HepG2 (cell line): ENCODE data around the gene USP17L22.
"Not testable (repeated sequence)": the region's sequence is repeated elsewhere in the genome, so short reads cannot be mapped to it uniquely, and the experiment has no call there.

Experiments used
- BRCA1 ChIP-seq: sonication (generic); formaldehyde crosslinking; IDR thresholded peaks from 2 replicates; pipeline ENCODE4 v1.4.0; 2020; ENCODE audit warnings: missing genetic modification reagents
- CREB3 ChIP-seq: sonication (generic); formaldehyde crosslinking; IDR thresholded peaks from 2 replicates; pipeline ENCODE4 v1.5.0; 2020; ENCODE audit warnings: missing genetic modification reagents
- FOSL2 ChIP-seq: sonication (generic); formaldehyde crosslinking; IDR thresholded peaks from 2 replicates; pipeline ENCODE4 v1.4.0; 2020; ENCODE audit warnings: missing genetic modification reagents
- GMEB1 ChIP-seq: sonication (generic); formaldehyde crosslinking; IDR thresholded peaks from 2 replicates; pipeline ENCODE4 v1.5.1; 2020; ENCODE audit warnings: missing genetic modification reagents, mild to moderate bottlenecking, borderline replicate concordance
- KLF11 ChIP-seq: IDR thresholded peaks from 2 replicates; pipeline ENCODE4 v1.6.1; 2016; ENCODE audit warnings: missing compliant biosample characterization
- NFE2L2 ChIP-seq: fragments of 150-350 bp; IDR thresholded peaks from 2 replicates; pipeline ENCODE4 v1.6.1; 2014; ENCODE audit warnings: low read length
- NR2C2 ChIP-seq: sonication (generic); formaldehyde crosslinking; IDR thresholded peaks from 2 replicates; pipeline ENCODE4 v1.4.0; 2020; ENCODE audit warnings: missing genetic modification reagents, mild to moderate bottlenecking, moderate library complexity, borderline replicate concordance
- PHB2 ChIP-seq: fragments of 450-650 bp; IDR thresholded peaks from 2 replicates; pipeline ENCODE4 v1.6.1; 2018; ENCODE audit not compliant: partially characterized antibody
- RAD21 ChIP-seq: fragments of 450-650 bp; formaldehyde crosslinking; IDR thresholded peaks from 2 replicates; pipeline ENCODE4 v1.5.0; 2020; ENCODE audit warnings: mild to moderate bottlenecking
- SIN3A ChIP-seq: IDR thresholded peaks from 2 replicates; pipeline ENCODE4 v1.6.1; 2011; ENCODE audit warnings: low read depth, mild to moderate bottlenecking, control low read depth, low read length, borderline replicate concordance
- SKIL ChIP-seq: sonication (generic); formaldehyde crosslinking; IDR thresholded peaks from 2 replicates; pipeline ENCODE4 v1.8.0; 2022; ENCODE audit warnings: missing genetic modification reagents, mild to moderate bottlenecking, moderate library complexity, borderline replicate concordance
- ZNF564 ChIP-seq: sonication (generic); formaldehyde crosslinking; IDR thresholded peaks from 2 replicates; pipeline ENCODE4 v1.8.1; 2023; ENCODE audit warnings: mild to moderate bottlenecking, missing genetic modification reagents

GRCh38 chr4:9224596-9224995, 42.8 kb upstream of the USP17L22 start, which contains the start of gene USP17L13:
- TF ChIP-seq CREB3; NFE2L2; SKIL; NR2C2 (CRISPR knock-in tag); FOSL2 (CRISPR knock-in tag); SIN3A; BRCA1 (CRISPR knock-in tag); GMEB1 (CRISPR knock-in tag); RAD21 (CRISPR knock-in tag); PHB2; ZNF564 (CRISPR knock-in tag); KLF11 (CRISPR knock-in tag): not testable (repeated sequence)
